BLaER1 treated with 17β-estradiol and CSF1 and Interleukin-3, amounts not matched to agents 10 nM and 100 nM (cell line): ENCODE data around the gene MKX.

Source experiments
- H3K27ac ChIP-seq, 11 experiments: shearing (Covaris generic); formaldehyde crosslinking; 2 replicates each; pipeline ENCODE4 v1.8.1; 2022
- H3K27me3 ChIP-seq, 11 experiments: shearing (Covaris generic); formaldehyde crosslinking; 2 replicates each; pipeline ENCODE4 v1.8.1; 2022
- H3K36me3 ChIP-seq, 11 experiments: shearing (Covaris generic); formaldehyde crosslinking; 2 replicates each; pipeline ENCODE4 v1.8.1; 2022
- H3K4me1 ChIP-seq, 10 experiments: shearing (Covaris generic); formaldehyde crosslinking; 2 replicates each; pipeline ENCODE4 v1.8.1; 2022
- H3K4me2 ChIP-seq, 11 experiments: shearing (Covaris generic); formaldehyde crosslinking; 2 replicates each; pipeline ENCODE4 v1.8.1; 2022
- H3K4me3 ChIP-seq, 10 experiments: shearing (Covaris generic); formaldehyde crosslinking; 2 replicates each; pipeline ENCODE4 v1.8.1; 2022
- H3K9ac ChIP-seq, 11 experiments: shearing (Covaris generic); formaldehyde crosslinking; 2 replicates each; pipeline ENCODE4 v1.8.1; 2022
- H3K9me3 ChIP-seq, 11 experiments: shearing (Covaris generic); formaldehyde crosslinking; replicated peaks in 1 of 11; 2 replicates each; pipeline ENCODE4 v1.8.1; 2022
- H4K20me1 ChIP-seq, 11 experiments: shearing (Covaris generic); formaldehyde crosslinking; 2 replicates each; pipeline ENCODE4 v1.8.1; 2022
- Cebpa-rat ChIP-seq, 11 experiments: shearing (Covaris generic); IDR thresholded peaks; 2 replicates each; pipeline ENCODE4 v1.8.1; 2022

Gene MKX

GRCh38 chr10:27624941-27625340 lies 120.7 kb downstream of the MKX start:
- peak overlapping the region; percentile 62 to 87 (median 70) for H3K4me2 ChIP-seq
- H3K4me1 ChIP-seq = peaks cover 21 to 36% (median 28%) of the 10 kb centered on the region in 10 experiments
- H3K9me3 ChIP-seq = peaks cover 0 to under 1% (median 0%) of the 10 kb centered on the region in 11 experiments; a peak in 3 of 22 replicates
- no peaks in the 10 kb centered on the region for H3K36me3 ChIP-seq
- peak overlapping the region in 10 of 11 experiments; percentile 0 to 61 (median 22); a peak in 11 of 22 replicates for H3K9ac ChIP-seq
- H3K27ac ChIP-seq = peak overlapping the region in 4 of 11 experiments; percentile 20 to 41 (median 34); a peak in 3 of 22 replicates
- no peak for TF ChIP-seq Cebpa-rat (IDR thresholded peaks at IDR 0.05)
- peak overlapping the region in 1 of 10 experiments; percentile 32; a peak in 2 of 20 replicates for H3K4me3 ChIP-seq
- H3K27me3 ChIP-seq = 0 out of 22 replicates have a peak, but pooled peaks cover 0 to 2% (median 0%) of the 10 kb centered on the region in 11 experiments
- H4K20me1 ChIP-seq = no peaks in the 10 kb centered on the region
